WERI-Rb-1 (cell line): ENCODE measurements around the gene KRT2.

Experiments
- DNase-seq: peaks from one replicate; pipeline ENCODE4 v3.0.0-alpha.2; 2020
- H3K27ac ChIP-seq: fragments of 250-450 bp; sonication (Bioruptor Pico); 2 replicates; pipeline ENCODE4 v1.5.1; 2020; ENCODE audit warnings: mild to moderate bottlenecking, moderate library complexity
- H3K27me3 ChIP-seq: fragments of 250-450 bp; sonication (Bioruptor Pico); 2 replicates; pipeline ENCODE4 v1.5.1; 2021; ENCODE audit warnings: mild to moderate bottlenecking, low read depth, moderate library complexity; ENCODE audit not compliant: insufficient read depth, severe bottlenecking
- H3K36me3 ChIP-seq: fragments of 250-450 bp; sonication (Bioruptor Pico); 2 replicates; pipeline ENCODE4 v1.5.1; 2020; ENCODE audit warnings: mild to moderate bottlenecking, moderate library complexity
- H3K4me3 ChIP-seq: 2 replicates; pipeline ENCODE4 v1.5.1; 2011; ENCODE audit warnings: low read depth, mild to moderate bottlenecking, control low read depth, low read length
- H3K9me3 ChIP-seq: fragments of 250-450 bp; sonication (Bioruptor Pico); 2 replicates; pipeline ENCODE4 v1.5.1; 2021; ENCODE audit warnings: mild to moderate bottlenecking, moderate library complexity; ENCODE audit not compliant: severe bottlenecking
- CTCF ChIP-seq: IDR thresholded peaks from 2 replicates; pipeline ENCODE4 v1.5.1; 2011; ENCODE audit warnings: low read depth, mild to moderate bottlenecking, control low read depth, inconsistent platforms, low read length

The KRT2 gene

DNA sequence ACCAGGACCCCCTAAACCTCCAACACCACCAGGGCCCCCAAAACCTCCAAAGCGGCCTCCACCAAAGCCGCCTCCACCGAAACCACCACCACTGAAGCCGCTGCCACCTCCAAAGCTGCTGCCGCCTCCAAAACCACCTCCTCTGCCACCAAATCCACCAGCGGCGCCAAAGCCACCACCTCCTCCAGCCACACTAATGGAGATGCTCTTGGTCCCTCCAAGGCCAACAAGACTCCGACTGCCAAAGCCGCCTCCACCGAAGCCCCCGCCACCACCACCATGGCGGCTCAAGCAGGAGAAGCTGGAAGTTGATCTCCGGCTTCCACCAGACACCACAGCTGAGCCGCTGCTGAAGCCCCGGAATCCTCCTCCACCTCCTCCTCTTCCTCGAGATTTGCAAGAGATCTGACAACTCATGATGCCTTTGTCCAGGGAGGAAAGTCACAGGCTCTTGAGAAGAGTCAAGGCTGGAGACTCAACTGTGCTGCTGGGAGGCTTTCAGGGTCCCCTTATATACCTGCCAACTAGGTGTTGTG lies at the start of gene KRT2:
KRT2 (minus strand) TSS at position 486 of the 536 bp plus-strand sequence; CDS start at position 417, 69 bp downstream.
- TF ChIP-seq CTCF = no peak
- DNase-seq = no peak
- H3K9me3 ChIP-seq = no peaks in the 10 kb centered on the region
- H3K36me3 ChIP-seq = no peaks in the 10 kb centered on the region
- H3K27ac ChIP-seq = no peak within 1 kb of the TSS
- H3K4me3 ChIP-seq = no peak within 1 kb of the TSS
- H3K27me3 ChIP-seq = peaks cover 91% of the 10 kb centered on the region

- H3K9me3 ChIP-seq = no peaks in the 10 kb centered on the region
- no peak overlapping the region for H3K27ac ChIP-seq
- no peak for TF ChIP-seq CTCF
- no peaks in the 10 kb centered on the region for H3K36me3 ChIP-seq
- no peak overlapping the region for H3K4me3 ChIP-seq
- no peak for DNase-seq
- peaks cover 75% of the 10 kb centered on the region for H3K27me3 ChIP-seq
Observed at GRCh38 chr12:52701281-52701680, 49.3 kb upstream of the KRT2 start.

DNA sequence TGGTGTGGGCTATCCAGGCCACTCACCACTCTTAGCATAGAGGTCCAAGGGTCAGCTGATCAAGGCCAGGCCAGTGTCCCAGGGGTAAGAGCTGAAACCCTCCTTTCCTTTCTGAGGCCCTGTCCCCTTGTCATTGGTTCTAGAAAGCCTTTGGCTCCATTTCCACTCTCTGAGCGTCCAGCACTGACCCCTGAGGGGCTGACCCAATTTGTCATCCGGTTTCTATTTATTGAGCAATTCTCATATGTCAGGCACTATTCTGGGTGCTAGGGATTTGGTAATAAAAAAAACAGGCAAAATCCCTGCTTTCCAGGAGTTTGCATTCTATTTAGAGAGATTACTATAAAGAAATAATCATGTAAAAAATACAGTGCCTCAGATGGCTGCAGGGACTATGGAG lies 47.9 kb upstream of the KRT2 start:
- DNase-seq = no peak
- Histone ChIP-seq H3K27ac (no peak overlapping the region), H3K27me3 (peaks cover 78% of the 10 kb centered on the region), H3K4me3 (no peak overlapping the region), H3K9me3 (no peaks in the 10 kb centered on the region), H3K36me3 (no peaks in the 10 kb centered on the region)
- TF ChIP-seq CTCF = no peak

GRCh38 chr12:52699373-52699772 lies 47.4 kb upstream of the KRT2 start:
- TF ChIP-seq CTCF = no peak
- no peak overlapping the region for H3K4me3 ChIP-seq
- H3K27ac ChIP-seq = no peak overlapping the region
- H3K27me3 ChIP-seq = peaks cover 79% of the 10 kb centered on the region
- no peak for DNase-seq
- no peaks in the 10 kb centered on the region for H3K36me3 ChIP-seq
- no peaks in the 10 kb centered on the region for H3K9me3 ChIP-seq

DNA sequence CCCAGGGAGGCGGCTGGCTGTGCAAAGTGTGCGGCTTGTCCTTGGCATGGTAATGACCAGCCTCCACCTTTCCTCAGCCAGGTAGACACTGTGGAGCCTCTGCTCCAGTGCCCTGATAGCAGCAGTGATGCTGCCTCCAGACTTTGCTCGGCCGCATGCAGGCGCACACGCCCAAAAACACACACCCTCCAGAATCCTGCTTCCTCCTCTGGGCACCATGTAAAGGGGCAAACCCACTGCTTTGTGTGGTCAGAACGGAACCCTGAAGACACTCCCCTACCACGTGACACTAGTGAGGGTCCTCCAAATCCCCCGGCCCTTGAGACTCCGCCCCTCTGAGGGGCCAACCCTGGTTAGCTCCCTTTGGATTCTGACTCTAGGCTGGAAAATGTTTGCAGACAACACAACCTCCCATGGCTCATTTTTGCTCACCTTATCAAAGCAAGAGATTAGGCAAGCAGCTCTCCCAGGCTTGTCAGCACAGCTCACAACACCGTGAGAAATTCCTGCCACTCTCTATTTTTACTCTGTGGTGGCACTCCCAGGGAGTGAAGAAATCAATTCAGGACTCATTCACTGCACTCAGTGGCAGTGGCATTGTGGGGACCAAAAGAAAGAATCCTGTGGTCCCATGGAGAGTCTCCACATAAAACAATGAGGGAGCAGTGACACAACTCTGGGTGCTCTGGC lies 46.8 kb upstream of the KRT2 start:
- H3K9me3 ChIP-seq = no peaks in the 10 kb centered on the region
- H3K27ac ChIP-seq = no peak overlapping the region
- DNase-seq = no peak
- no peak for TF ChIP-seq CTCF
- peaks cover 78% of the 10 kb centered on the region for H3K27me3 ChIP-seq
- H3K36me3 ChIP-seq = no peaks in the 10 kb centered on the region
- no peak overlapping the region for H3K4me3 ChIP-seq
